Stimulated activated naive B cell treated with anti-CD40 and anti-IgM and Interleukin-4, amounts not matched to agents 10 μg/mL and 1 μg/mL and 100 μg/mL, for 72 hours (primary cell): ENCODE results near the gene KLK12.

Source experiments
- ATAC-seq, 2 donors: fragments of 150-1000 bp; cut with Tn5 transposase; replicated peaks; 2 replicates each; pipeline ENCODE4 v1.10.0; 2021; ENCODE audit warnings: moderate library complexity in 1 of 2
- DNase-seq: peaks from one replicate; pipeline ENCODE4 v3.0.0; 2021
- H3K27ac Mint-ChIP-seq: one replicate; pipeline ENCODE4 v1.8.0; 2022; ENCODE audit warnings: mild to moderate bottlenecking, mixed read lengths
- H3K27me3 Mint-ChIP-seq, 2 donors: one replicate each; pipeline ENCODE4 v1.8.0; 2022; ENCODE audit warnings: mixed read lengths in 2 of 2
- H3K36me3 Mint-ChIP-seq, 2 donors: one replicate each; pipeline ENCODE4 v1.8.0; 2022; ENCODE audit warnings: mixed read lengths in 2 of 2, mild to moderate bottlenecking in 1 of 2
- H3K4me1 Mint-ChIP-seq, 2 donors: one replicate each; pipeline ENCODE4 v1.8.0; 2022; ENCODE audit warnings: mixed read lengths in 2 of 2, mild to moderate bottlenecking in 1 of 2
- H3K4me3 Mint-ChIP-seq, 2 donors: one replicate each; pipeline ENCODE4 v1.8.0; 2022; ENCODE audit warnings: mild to moderate bottlenecking in 2 of 2, mixed read lengths in 2 of 2, moderate library complexity in 1 of 2
- H3K9me3 Mint-ChIP-seq, 2 donors: one replicate each; pipeline ENCODE4 v1.8.0; 2022; ENCODE audit warnings: mixed read lengths in 2 of 2, mild to moderate bottlenecking in 1 of 2

KLK12 gene

DNA sequence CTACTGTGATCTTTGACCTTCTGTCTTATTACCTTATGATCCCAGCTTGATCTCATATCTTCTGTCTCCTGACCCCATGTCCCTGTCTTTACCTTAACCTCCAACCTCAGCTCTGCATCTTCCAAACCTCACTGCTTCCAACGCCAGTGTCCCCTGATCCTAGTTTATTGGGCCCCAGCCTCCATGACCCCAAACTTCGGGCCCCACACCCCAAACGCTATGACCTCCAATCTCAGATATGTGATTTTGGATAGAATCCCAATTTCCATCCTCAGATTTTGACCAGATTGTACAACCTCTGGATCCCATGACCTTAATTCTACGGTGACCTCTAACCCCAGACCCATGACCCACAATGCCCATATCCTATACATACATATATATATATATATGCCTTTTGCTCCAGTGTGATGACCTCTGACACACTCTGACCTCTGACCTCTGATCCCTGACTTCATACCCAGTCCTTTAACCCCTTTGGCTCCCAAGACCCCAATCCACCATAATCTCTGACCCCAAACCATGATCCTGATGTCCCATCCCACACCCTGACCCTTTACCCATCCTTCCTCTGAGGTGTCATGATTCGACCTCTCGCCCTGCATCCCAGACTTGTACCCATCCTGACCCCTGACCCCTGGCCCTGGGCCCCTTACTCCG, 3.5 kb downstream of the KLK12 start:
- Mint-ChIP-seq H3K9me3 (peaks cover 10 to 11% of the 10 kb centered on the region in 2 donors), H3K27ac (no peak overlapping the region), H3K27me3 (peaks cover 55 to 63% of the 10 kb centered on the region in 2 donors), H3K4me1 (no peaks in the 10 kb centered on the region), H3K36me3 (peaks cover 2 to 3% of the 10 kb centered on the region in 2 donors), H3K4me3 (no peak overlapping the region)
- no peak for ATAC-seq
- no peak for DNase-seq

DNA sequence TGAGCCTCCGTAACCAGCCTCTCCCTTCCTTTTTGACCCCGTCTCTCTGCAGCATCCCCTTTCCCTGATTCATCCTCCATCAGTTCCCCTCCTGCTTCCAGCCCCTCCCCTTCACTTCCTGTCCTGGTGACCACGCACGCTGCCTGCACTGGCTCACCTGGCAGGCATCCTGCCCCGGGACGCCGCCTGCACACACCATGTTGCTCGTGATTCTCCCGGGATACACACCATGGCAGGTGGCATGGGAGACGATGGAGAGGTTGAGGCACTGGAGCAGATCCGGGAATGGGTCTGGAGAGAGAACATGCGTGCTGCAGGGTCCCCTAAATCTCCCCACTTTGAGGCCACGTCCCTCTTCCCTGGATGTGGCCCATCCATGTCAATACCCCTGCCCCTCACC, 4.2 kb downstream of the KLK12 start:
- no peak for ATAC-seq
- H3K9me3 Mint-ChIP-seq = peaks cover 10 to 11% of the 10 kb centered on the region in 2 donors
- H3K4me3 Mint-ChIP-seq = no peak overlapping the region
- H3K4me1 Mint-ChIP-seq = no peaks in the 10 kb centered on the region
- no peak for DNase-seq
- no peak overlapping the region for H3K27ac Mint-ChIP-seq
- peaks cover 2 to 3% of the 10 kb centered on the region in 2 donors for H3K36me3 Mint-ChIP-seq
- H3K27me3 Mint-ChIP-seq = peaks cover 51 to 67% of the 10 kb centered on the region in 2 donors

DNA sequence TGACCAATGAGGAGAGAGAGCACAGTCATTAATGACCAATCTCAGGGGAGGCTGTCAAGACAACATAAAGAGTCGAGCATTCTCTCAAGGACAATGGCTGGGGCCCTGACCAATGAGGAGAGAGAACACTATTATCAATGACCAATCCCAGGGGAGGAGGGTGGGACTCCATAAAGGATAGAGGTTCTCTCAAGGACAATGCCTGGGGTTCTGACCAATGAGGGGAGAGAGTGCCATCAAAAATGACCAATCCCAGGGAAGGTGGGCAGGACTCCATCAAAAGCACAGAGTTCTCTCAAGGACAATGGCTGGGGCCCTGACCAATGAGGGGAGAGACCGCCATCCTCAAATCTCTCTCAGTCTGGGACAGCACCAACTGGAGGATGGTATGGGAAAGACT, 5.1 kb downstream of the KLK12 start:
- ATAC-seq (no peak), DNase-seq (no peak)
- no peaks in the 10 kb centered on the region for H3K4me1 Mint-ChIP-seq
- no peak overlapping the region for H3K4me3 Mint-ChIP-seq
- H3K36me3 Mint-ChIP-seq = peaks cover 2 to 3% of the 10 kb centered on the region in 2 donors
- peaks cover 43 to 67% of the 10 kb centered on the region in 2 donors for H3K27me3 Mint-ChIP-seq
- H3K27ac Mint-ChIP-seq = no peak overlapping the region
- H3K9me3 Mint-ChIP-seq = peaks cover 10 to 11% of the 10 kb centered on the region in 2 donors

DNA sequence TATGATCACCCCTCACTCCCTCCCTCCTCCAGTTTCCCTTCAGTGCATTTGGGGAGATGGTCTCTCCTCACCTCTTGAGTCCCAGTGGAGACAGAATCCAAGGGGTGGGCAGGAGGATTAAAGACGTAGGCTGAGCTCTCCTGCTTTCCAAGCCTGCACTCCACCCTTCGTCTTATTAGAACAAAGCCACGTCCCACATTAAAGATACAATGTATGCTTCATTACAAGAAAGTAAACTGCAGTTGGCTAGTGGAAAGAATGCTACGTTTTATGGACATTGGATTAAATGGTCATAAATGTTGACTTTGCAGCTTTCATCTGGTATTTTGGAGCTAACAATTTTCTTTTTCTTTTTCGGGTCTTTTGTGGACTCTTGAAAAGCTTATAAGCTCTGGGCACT, 6.9 kb downstream of the KLK12 start:
- ATAC-seq (no peak), DNase-seq (no peak)
- Mint-ChIP-seq H3K27me3 (peaks cover 48 to 69% of the 10 kb centered on the region in 2 donors), H3K27ac (no peak overlapping the region), H3K9me3 (peaks cover 10 to 11% of the 10 kb centered on the region in 2 donors), H3K4me3 (no peak overlapping the region), H3K4me1 (no peaks in the 10 kb centered on the region), H3K36me3 (peaks cover 2 to 3% of the 10 kb centered on the region in 2 donors)

DNA sequence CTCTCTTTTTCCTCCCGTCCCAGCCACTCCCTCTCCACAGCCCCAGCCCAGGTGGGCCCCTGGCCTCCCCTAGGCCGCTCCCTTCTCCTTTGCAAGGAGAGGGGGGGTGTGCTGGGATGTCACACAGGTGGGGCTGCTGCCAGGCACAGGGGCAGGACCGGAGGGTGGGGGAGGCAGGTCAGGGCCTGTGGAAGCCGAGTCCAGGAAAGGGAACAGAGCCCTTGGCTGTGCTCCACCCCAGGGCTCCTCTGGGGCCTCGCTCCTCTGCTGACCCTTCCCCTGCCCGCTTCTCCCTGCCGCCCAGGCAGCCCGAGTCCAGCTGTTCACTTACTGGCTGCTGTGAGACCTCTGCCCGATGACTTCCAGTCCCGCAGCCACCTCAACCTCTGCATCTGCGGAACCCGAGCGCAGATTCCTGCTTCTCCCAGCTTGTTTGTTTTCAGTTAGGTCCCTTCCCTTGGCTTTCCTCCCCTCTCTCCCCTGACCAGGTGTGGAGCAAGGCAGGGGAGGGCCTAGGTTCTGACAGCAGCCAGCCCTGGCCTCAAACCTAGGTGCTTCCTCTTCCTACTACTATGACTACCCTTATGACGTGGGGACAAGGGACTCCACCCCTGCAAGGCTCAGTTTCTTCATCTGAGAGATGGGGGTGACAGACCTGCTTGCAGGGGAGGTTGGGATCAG, 7.5 kb downstream of the KLK12 start:
- ATAC-seq (no peak), DNase-seq (no peak)
- Mint-ChIP-seq H3K9me3 (peaks cover 10 to 11% of the 10 kb centered on the region in 2 donors), H3K36me3 (peaks cover 2 to 3% of the 10 kb centered on the region in 2 donors), H3K4me1 (no peaks in the 10 kb centered on the region), H3K27ac (no peak overlapping the region), H3K4me3 (no peak overlapping the region), H3K27me3 (peaks cover 54 to 74% of the 10 kb centered on the region in 2 donors)

DNA sequence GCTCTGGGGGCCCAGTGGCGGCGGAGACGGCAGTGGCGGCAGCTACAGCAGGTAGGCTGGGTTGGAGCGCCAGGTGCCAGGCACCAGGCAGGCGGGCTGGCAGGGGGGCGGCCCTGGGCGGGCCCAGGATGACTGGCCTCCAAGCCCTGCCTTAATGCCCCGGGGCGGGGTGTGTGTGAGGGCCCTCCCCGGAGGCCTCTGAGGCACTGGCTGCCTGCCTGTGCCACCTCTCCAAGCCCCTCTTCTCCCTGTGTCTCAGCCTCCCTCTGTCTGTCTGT, 8.3 kb downstream of the KLK12 start, which contains the start of gene KLK11:
KLK11 (minus strand) TSS at position 63 of the 278 bp plus-strand sequence. CDS start 985 bp downstream, outside the sequence.
- peaks cover 0 to 3% of the 10 kb centered on the region in 2 donors for H3K36me3 Mint-ChIP-seq
- H3K27me3 Mint-ChIP-seq = peaks cover 47 to 67% of the 10 kb centered on the region in 2 donors
- no peak for ATAC-seq
- no peak for DNase-seq
- no peaks in the 10 kb centered on the region for H3K4me1 Mint-ChIP-seq
- H3K9me3 Mint-ChIP-seq = peaks cover 8 to 10% of the 10 kb centered on the region in 2 donors
- H3K4me3 Mint-ChIP-seq = no peak within 1 kb of the TSS
- no peak within 1 kb of the TSS for H3K27ac Mint-ChIP-seq

DNA sequence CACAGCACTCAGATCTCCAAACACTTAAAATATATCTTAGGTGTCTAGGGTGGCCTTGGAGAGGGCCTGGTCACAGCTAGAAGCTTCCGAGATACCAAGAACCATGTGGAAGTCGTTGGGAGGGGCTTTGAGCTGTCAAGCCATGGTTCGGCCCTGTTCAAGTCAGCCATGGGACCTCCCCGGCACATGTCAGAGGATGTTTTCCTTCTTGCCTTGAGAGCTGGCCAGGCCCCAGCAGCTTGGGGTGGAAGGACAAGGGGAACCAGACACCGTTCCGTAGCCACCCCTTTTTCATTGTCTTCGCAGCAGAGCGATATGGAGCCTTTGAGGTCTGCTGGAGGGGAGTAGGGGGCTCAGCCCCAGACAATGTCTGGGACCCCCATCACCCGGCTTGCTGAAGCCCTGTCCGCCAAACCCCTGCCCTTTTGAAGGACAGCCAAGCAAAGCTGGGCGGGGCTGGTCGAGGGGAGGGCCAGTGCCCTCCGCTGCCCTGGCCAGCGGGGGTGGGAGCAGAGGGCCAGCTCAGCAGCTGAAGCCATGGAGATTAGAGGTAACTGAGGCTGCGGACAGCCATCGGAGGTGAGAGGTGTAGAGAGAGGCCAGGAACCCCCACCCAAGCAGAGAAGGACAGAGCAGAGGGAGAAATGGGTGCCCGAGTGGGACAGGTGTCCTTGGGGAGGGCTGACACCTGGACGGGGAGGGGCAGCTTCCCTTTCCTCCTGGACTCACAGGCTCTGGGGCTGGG, 8.8 kb downstream of the KLK12 start:
- H3K27ac Mint-ChIP-seq = no peak overlapping the region
- peaks cover 42 to 63% of the 10 kb centered on the region in 2 donors for H3K27me3 Mint-ChIP-seq
- no peaks in the 10 kb centered on the region for H3K4me1 Mint-ChIP-seq
- DNase-seq (no peak), ATAC-seq (no peak)
- H3K36me3 Mint-ChIP-seq = peaks cover 0 to 3% of the 10 kb centered on the region in 2 donors
- H3K9me3 Mint-ChIP-seq = peaks cover 4 to 5% of the 10 kb centered on the region in 2 donors
- no peak overlapping the region for H3K4me3 Mint-ChIP-seq

DNA sequence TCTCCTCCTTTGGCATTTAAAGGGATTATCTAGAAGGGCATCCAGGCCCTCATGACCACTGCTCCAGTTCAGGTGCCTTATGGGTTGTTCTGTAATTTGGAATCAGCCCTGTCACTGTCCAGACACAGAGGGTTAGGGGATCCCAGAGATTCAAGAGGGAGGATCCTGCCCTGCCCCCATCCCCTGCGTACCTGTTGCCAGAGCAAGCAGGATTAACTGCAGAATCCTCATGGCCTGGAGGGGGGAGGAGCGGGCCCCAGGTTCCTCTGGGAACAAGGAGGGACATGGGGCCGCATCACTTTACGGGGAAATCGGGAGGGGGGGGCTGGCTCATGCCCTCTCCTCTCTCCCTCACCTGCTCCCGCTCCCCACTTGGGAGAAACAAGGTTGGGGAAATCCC, 9.4 kb downstream of the KLK12 start:
- peaks cover 37 to 63% of the 10 kb centered on the region in 2 donors for H3K27me3 Mint-ChIP-seq
- H3K36me3 Mint-ChIP-seq = no peaks in the 10 kb centered on the region

DNA sequence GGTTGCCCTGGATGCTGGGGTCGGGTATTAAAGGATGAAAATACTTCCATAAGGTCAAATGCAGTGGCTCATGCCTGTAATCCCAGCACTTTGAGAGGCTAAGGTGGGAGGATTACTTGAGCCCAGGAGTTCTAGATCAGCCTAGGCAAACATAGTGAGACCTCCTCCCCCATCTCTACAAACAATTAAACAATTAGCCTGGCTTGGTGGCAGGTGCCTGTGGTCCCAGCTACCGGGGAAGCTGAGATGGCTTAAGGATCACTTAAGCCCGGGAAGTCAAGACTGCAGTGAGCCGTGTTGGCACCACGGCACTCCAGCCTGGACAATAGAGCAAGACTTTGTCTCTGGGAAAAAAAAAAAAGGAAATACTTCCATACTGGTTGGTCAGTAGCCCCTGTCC, 9.9 kb downstream of the KLK12 start:
- Mint-ChIP-seq H3K27me3 (peaks cover 42 to 67% of the 10 kb centered on the region in 2 donors), H3K4me3 (no peak overlapping the region), H3K36me3 (no peaks in the 10 kb centered on the region), H3K4me1 (peaks cover 1 to 6% of the 10 kb centered on the region in 2 donors), H3K9me3 (no peaks in the 10 kb centered on the region), H3K27ac (no peak overlapping the region)
- DNase-seq = no peak
- ATAC-seq = no peak

More for the DNA sequence above, 9.4 kb downstream of the KLK12 start:
- no peak for ATAC-seq
- DNase-seq = no peak
- no peak overlapping the region for H3K4me3 Mint-ChIP-seq
- H3K9me3 Mint-ChIP-seq = no peaks in the 10 kb centered on the region
- H3K4me1 Mint-ChIP-seq = peaks cover 0 to 1% of the 10 kb centered on the region in 2 donors
- H3K27ac Mint-ChIP-seq = no peak overlapping the region

DNA sequence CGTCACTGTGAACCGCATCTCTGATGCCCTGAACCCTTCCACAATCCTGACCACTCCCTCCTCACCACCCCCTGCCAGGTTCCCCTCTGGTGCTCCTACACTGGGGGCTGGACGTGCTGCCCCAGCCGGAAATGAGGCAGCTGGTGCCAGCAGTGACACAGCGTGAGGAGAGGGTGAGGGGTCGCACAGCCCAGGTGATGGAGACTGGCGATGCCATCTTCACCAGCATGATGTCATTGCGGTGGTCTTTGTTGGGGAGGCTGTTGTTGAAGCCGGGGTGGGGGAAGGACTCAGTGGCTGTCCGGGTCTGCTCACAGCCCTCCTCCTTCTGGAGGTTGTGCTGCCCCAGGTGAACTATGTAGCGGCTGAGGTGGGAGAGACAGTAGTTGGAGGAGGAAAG, 10.9 kb downstream of the KLK12 start:
- Mint-ChIP-seq H3K9me3 (no peaks in the 10 kb centered on the region), H3K4me3 (no peak overlapping the region), H3K27ac (no peak overlapping the region), H3K27me3 (peaks cover 44 to 77% of the 10 kb centered on the region in 2 donors), H3K4me1 (peaks cover 4 to 14% of the 10 kb centered on the region in 2 donors), H3K36me3 (no peaks in the 10 kb centered on the region)
- ATAC-seq = no peak
- DNase-seq = no peak

DNA sequence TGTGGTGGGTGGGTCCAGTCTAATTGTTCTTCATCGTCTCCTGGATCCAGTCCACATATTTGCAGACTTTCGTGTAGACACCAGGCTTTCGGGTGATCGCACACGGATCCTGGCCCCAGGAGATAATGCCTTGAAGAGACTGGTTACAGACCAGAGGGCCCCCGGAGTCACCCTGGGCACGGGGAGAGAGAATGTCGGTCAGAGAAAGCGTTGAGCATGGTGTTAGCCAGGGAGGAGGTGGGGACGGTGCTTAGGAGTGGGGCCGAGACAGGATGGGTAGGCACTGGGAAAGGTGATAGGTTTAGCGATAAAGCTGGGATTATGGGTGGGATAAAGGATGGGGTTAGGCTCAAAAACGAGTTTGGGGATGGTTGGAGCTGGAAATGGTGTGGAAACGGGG, 12.3 kb downstream of the KLK12 start:
- H3K36me3 Mint-ChIP-seq = peaks cover 0 to 6% of the 10 kb centered on the region in 2 donors
- peaks cover 0 to under 1% of the 10 kb centered on the region in 2 donors for H3K9me3 Mint-ChIP-seq
- no peak overlapping the region for H3K27ac Mint-ChIP-seq
- DNase-seq = no peak
- H3K4me1 Mint-ChIP-seq = peaks cover 10 to 27% of the 10 kb centered on the region in 2 donors
- no peak for ATAC-seq
- H3K27me3 Mint-ChIP-seq = peaks cover 54 to 87% of the 10 kb centered on the region in 2 donors
- no peak overlapping the region for H3K4me3 Mint-ChIP-seq

DNA sequence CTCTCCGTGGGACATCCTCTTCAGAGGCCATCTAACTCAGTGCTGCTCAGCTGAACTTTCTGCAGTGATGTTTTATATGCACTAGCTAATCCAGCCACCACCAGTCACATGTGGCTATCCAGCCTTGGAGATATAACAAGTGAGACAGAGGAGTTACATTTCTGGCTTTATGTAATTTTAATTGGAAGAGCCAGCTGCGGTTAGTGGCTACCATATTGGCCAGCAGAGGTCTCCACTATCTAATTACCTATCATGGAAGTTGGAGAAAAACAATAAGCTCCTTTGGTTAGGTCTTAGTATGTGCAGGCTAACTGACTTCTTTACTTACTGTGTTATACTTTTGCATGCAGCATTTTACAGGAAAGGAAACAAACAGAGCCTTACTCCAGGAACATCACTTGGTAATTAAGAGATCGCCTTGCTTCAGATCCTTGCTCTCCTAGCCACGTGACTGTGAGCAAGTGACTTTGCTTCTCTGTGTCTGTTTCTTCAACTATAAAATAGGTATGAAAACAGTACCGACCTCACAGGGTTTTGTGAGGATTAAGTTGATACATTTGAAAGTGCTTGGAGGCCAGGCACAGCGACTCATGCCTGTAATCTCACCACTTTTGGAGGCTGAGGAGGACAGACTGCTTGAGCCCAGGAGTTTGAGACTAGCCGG, 13.7 kb downstream of the KLK12 start:
- Mint-ChIP-seq H3K4me3 (no peak overlapping the region), H3K9me3 (peaks cover 0 to 7% of the 10 kb centered on the region in 2 donors), H3K4me1 (peaks cover 20 to 38% of the 10 kb centered on the region in 2 donors), H3K27ac (no peak overlapping the region), H3K27me3 (peaks cover 58 to 88% of the 10 kb centered on the region in 2 donors), H3K36me3 (peaks cover 0 to 13% of the 10 kb centered on the region in 2 donors)
- DNase-seq (no peak), ATAC-seq (peak; percentile 19 to 36)

DNA sequence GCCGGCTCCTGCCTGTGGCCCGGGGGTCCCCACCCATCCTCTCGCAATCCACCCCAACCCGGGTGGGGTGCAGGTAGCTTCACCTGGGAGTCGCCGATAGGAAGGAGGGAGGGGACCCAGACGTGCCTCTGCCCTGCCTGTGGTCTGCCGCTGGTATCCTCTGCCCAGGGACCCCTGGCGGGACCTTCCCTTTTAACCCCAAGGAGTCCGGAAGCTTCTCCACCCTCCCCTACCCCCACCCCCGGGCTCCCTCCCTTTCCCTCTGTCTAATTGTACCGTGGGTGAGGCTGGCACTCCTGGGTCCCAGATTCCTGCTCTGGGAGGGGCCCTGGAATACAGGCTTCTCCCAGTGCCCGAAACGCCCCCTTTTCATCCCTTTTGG, 15.3 kb downstream of the KLK12 start, which contains the start of gene KLK10:
KLK10 (minus strand) TSS at position 166 of the 382 bp plus-strand sequence. CDS start 579 bp downstream, outside the sequence.
- H3K4me3 Mint-ChIP-seq = peak within 1 kb of the TSS; percentile 72 to 74
- peaks cover 71 to 88% of the 10 kb centered on the region in 2 donors for H3K27me3 Mint-ChIP-seq
- peaks cover 0 to 13% of the 10 kb centered on the region in 2 donors for H3K36me3 Mint-ChIP-seq
- H3K4me1 Mint-ChIP-seq = peaks cover 20 to 43% of the 10 kb centered on the region in 2 donors
- DNase-seq (no peak), ATAC-seq (no peak)
- peak within 1 kb of the TSS; percentile 62 for H3K27ac Mint-ChIP-seq
- peaks cover 0 to 7% of the 10 kb centered on the region in 2 donors for H3K9me3 Mint-ChIP-seq
